ENCODE results near the gene LYRM4.

The LYRM4 gene

GRCh38 chr6:5257400-5257799 lies 3.4 kb downstream of the LYRM4 start:
- no peak for TF ChIP-seq CTCF (IDR thresholded peaks at IDR 0.05; ENCODE audit: poor library complexity, severe bottlenecking)
- H3K27ac ChIP-seq (ENCODE audit: poor library complexity, severe bottlenecking): no peak overlapping the region

GRCh38 chr6:5256952-5257351 lies 3.8 kb downstream of the LYRM4 start:
- no peaks in the 10 kb centered on the region for H3K9me3 ChIP-seq (ENCODE audit: severe bottlenecking)
- no peaks in the 10 kb centered on the region for H3K4me1 ChIP-seq (ENCODE audit: insufficient read depth, poor library complexity, severe bottlenecking)
- no peak overlapping the region for H3K4me3 ChIP-seq (ENCODE audit: severe bottlenecking)
- no peak overlapping the region for H3K27ac ChIP-seq (ENCODE audit: poor library complexity, severe bottlenecking)
- DNase-seq (ENCODE audit: low spot score): no peak
- ATAC-seq (ENCODE audit: low read depth): no peak
- H3K36me3 ChIP-seq (ENCODE audit: low read depth): peaks cover 20% of the 10 kb centered on the region
- TF ChIP-seq CTCF (IDR thresholded peaks at IDR 0.05; ENCODE audit: poor library complexity, severe bottlenecking): no peak
- H3K27me3 ChIP-seq (ENCODE audit: insufficient read depth, poor library complexity, severe bottlenecking): no peaks in the 10 kb centered on the region

More at GRCh38 chr6:5257400-5257799, 3.4 kb downstream of the LYRM4 start:
- no peaks in the 10 kb centered on the region for H3K9me3 ChIP-seq (ENCODE audit: severe bottlenecking)
- no peak for ATAC-seq (ENCODE audit: low read depth)
- no peak overlapping the region for H3K4me3 ChIP-seq (ENCODE audit: severe bottlenecking)
- H3K4me1 ChIP-seq (ENCODE audit: insufficient read depth, poor library complexity, severe bottlenecking): no peaks in the 10 kb centered on the region
- DNase-seq (ENCODE audit: low spot score): no peak
- H3K36me3 ChIP-seq (ENCODE audit: low read depth): peaks cover 20% of the 10 kb centered on the region
- H3K27me3 ChIP-seq (ENCODE audit: insufficient read depth, poor library complexity, severe bottlenecking): no peaks in the 10 kb centered on the region

DNA sequence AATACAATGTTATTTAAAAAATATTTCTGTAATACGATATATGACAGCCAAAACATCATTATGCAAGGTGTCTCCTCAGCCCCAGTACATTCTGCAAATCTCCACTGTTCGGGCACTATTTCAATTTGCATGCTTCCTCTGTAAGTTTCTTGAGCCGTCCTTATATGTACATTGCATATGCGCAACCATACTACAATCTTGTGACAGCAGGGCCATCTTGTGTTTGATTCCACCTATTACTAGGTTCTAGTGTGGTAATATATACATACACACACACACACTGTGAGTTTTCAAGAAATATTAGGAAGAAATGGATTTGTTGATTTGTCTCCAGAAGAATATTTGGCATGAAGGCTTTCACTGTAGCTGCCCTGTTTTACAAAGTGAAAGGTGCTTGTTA lies 9.8 kb downstream of the LYRM4 start:
- Histone ChIP-seq H3K36me3 (ENCODE audit: low read depth) (peaks cover 14% of the 10 kb centered on the region; the same call in 1 of the 2 replicates), H3K4me1 (ENCODE audit: insufficient read depth, poor library complexity, severe bottlenecking) (peaks cover 29% of the 10 kb centered on the region), H3K4me3 (ENCODE audit: severe bottlenecking) (no peak overlapping the region), H3K27ac (ENCODE audit: poor library complexity, severe bottlenecking) (peak overlapping the region; percentile 51), H3K27me3 (ENCODE audit: insufficient read depth, poor library complexity, severe bottlenecking) (no peaks in the 10 kb centered on the region), H3K9me3 (ENCODE audit: severe bottlenecking) (no peaks in the 10 kb centered on the region)
- no peak for TF ChIP-seq CTCF (IDR thresholded peaks at IDR 0.05; ENCODE audit: poor library complexity, severe bottlenecking)
- no peak for DNase-seq (ENCODE audit: low spot score)
- ATAC-seq (ENCODE audit: low read depth): no peak

DNA sequence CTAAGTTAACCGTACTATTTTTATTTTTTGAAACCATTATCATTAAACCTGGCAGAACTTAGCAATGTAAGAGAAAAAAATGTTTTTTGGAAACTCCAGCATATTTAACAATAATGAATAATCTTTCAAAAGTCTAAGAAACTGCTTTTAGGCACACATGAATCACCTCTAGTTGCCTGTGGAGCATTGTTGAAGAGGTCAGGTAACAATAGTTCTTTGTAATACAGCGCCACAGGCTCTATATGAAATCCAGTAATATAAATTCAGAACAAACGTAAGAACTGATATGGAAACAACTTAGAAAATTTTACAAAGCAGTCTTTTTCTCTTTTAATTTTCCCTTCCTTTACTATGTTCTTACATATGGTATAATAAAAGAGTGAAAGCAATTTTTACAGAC lies 10.3 kb downstream of the LYRM4 start:
- TF ChIP-seq CTCF (IDR thresholded peaks at IDR 0.05; ENCODE audit: poor library complexity, severe bottlenecking): no peak
- Histone ChIP-seq H3K4me3 (ENCODE audit: severe bottlenecking) (no peak overlapping the region), H3K4me1 (ENCODE audit: insufficient read depth, poor library complexity, severe bottlenecking) (peaks cover 29% of the 10 kb centered on the region), H3K9me3 (ENCODE audit: severe bottlenecking) (no peaks in the 10 kb centered on the region), H3K27me3 (ENCODE audit: insufficient read depth, poor library complexity, severe bottlenecking) (no peaks in the 10 kb centered on the region), H3K36me3 (ENCODE audit: low read depth) (peaks cover 14% of the 10 kb centered on the region; the same call in 1 of the 2 replicates), H3K27ac (ENCODE audit: poor library complexity, severe bottlenecking) (peak overlapping the region; percentile 51)
- ATAC-seq (ENCODE audit: low read depth): peak; percentile 55; the same call in 2 of the 3 replicates
- DNase-seq (ENCODE audit: low spot score): no peak

- ATAC-seq (ENCODE audit: low read depth): peak; percentile 89
- H3K27ac ChIP-seq (ENCODE audit: poor library complexity, severe bottlenecking): peak overlapping the region; percentile 51
- peaks cover 14% of the 10 kb centered on the region; the same call in 1 of the 2 replicates for H3K36me3 ChIP-seq (ENCODE audit: low read depth)
- no peaks in the 10 kb centered on the region for H3K27me3 ChIP-seq (ENCODE audit: insufficient read depth, poor library complexity, severe bottlenecking)
- no peak for TF ChIP-seq CTCF (IDR thresholded peaks at IDR 0.05; ENCODE audit: poor library complexity, severe bottlenecking)
- DNase-seq (ENCODE audit: low spot score): no peak
- no peaks in the 10 kb centered on the region for H3K9me3 ChIP-seq (ENCODE audit: severe bottlenecking)
- peaks cover 29% of the 10 kb centered on the region for H3K4me1 ChIP-seq (ENCODE audit: insufficient read depth, poor library complexity, severe bottlenecking)
- H3K4me3 ChIP-seq (ENCODE audit: severe bottlenecking): no peak overlapping the region
Measured at GRCh38 chr6:5249451-5250122, 11.2 kb downstream of the LYRM4 start.

All from RWPE2 (cell line).